Psoas muscle (tissue), 8 donors: ENCODE data around the gene ZNF385B. TPM values are rescaled to one million over a fixed set of nuclear protein-coding genes. Genes with fewer than 3 reads are reported as not detected.

Source experiments
- ATAC-seq, 4 donors: fragments of 200-7000 bp; cut with Tn5 transposase; one replicate each; pipeline ENCODE4 v1.9.1; 2020; ENCODE audit warnings: moderate library complexity in 3 of 4, mild to moderate bottlenecking in 2 of 4
- DNase-seq, 2 donors: peaks; one replicate each; pipeline ENCODE4 v3.0.0-alpha.2; 2020
- H3K27ac ChIP-seq: fragments of 200-600 bp; one replicate; pipeline ENCODE4 v1.8.0; 2022
- H3K27me3 ChIP-seq, 3 donors: fragments of 200-600 bp in 1 of 3; one replicate each; pipeline versions ENCODE4 v1.6.1 to v1.8.0; 2013 to 2022; ENCODE audit warnings: low read length in 2 of 3, mild to moderate bottlenecking in 2 of 3, moderate library complexity in 1 of 3; ENCODE audit not compliant: insufficient read depth in 3 of 3
- H3K36me3 ChIP-seq, 2 donors: fragments of 200-600 bp in 1 of 2; one replicate each; pipeline versions ENCODE4 v1.6.1 to v1.8.0; 2013 to 2022; ENCODE audit warnings: low read depth in 1 of 2, mild to moderate bottlenecking in 1 of 2, moderate library complexity in 1 of 2; ENCODE audit not compliant: insufficient read depth in 1 of 2
- H3K4me1 ChIP-seq: fragments of 200-600 bp; one replicate; pipeline ENCODE4 v1.8.0; 2022
- H3K4me3 ChIP-seq: fragments of 200-600 bp; one replicate; pipeline ENCODE4 v1.8.0; 2022; ENCODE audit warnings: mild to moderate bottlenecking
- H3K9me3 ChIP-seq: fragments of 200-600 bp; one replicate; pipeline ENCODE4 v1.8.0; 2022
- WGBS, 3 donors: extraction: QIAGEN DNeasy Blood & Tissue Kit; methylation state at CpG; one replicate each; pipeline versions ENCODE4 v1.1.6 to v1.1.7; 2013; 5-methylcytosine and 5-hydroxymethylcytosine counted together
- intact Hi-C, 2 donors: fragments of 100-400 bp; cut with DNase I; formaldehyde crosslinking; loops; one replicate each; pipeline versions ENCODE4 v1.11.0 to v1.14.2; 2022
- polyA plus RNA-seq, 3 donors: library from polyadenylated mRNA; stranded (reverse); fragments of 200-250 nt; gene quantifications; one replicate each; pipeline ENCODE4 v1.2.3, GENCODE V29; 2013
- total RNA-seq, 4 donors: library from RNA; stranded (reverse); fragmentation: NEBNext Ultra II Directional in 2 of 4; extraction: Animal tissue kit (Norgen Biotek cat#: 25700) in 2 of 4; gene quantifications; one replicate each; pipeline versions ENCODE4 v1.2.1 to v1.2.4, GENCODE V29; 2021 to 2023
- TF ChIP-seq, protein P1 (sequence below): fragments of 200-600 bp; IDR thresholded peaks from one replicate; pipeline ENCODE4 v1.8.0; 2022; ENCODE audit warnings: antibody characterized with exemption
- donor health status: healthy with polysubstance abuse.
- donor health status: DM: no; HTN: no; CAD: no; lungs with moderate emphysema.
- donor health status: Bipolar disorder and iron deficiency.
- donor health status: healthy.
- donor health status: DM: yes; HTN: yes; CAD: no.
- donor health status: DM: no; HTN: no; CAD: no.
- donor health status: DM: no; HTN: no; CAD: no.
- donor health status: DM: yes; HTN: yes; CAD: no.

The ZNF385B gene
- total and polyA plus RNA-seq, 7 donors: 8.8 to 42.9 (median 18.1) TPM

- no peak for ATAC-seq
- TF ChIP-seq, protein P1, sequence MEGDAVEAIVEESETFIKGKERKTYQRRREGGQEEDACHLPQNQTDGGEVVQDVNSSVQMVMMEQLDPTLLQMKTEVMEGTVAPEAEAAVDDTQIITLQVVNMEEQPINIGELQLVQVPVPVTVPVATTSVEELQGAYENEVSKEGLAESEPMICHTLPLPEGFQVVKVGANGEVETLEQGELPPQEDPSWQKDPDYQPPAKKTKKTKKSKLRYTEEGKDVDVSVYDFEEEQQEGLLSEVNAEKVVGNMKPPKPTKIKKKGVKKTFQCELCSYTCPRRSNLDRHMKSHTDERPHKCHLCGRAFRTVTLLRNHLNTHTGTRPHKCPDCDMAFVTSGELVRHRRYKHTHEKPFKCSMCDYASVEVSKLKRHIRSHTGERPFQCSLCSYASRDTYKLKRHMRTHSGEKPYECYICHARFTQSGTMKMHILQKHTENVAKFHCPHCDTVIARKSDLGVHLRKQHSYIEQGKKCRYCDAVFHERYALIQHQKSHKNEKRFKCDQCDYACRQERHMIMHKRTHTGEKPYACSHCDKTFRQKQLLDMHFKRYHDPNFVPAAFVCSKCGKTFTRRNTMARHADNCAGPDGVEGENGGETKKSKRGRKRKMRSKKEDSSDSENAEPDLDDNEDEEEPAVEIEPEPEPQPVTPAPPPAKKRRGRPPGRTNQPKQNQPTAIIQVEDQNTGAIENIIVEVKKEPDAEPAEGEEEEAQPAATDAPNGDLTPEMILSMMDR: no peak
- 69 to 78% (median 75%) methylated on average over 6 of the region's 6 CpGs for WGBS, 3 donors
- no peaks in the 10 kb centered on the region for H3K27me3 ChIP-seq
- H3K36me3 ChIP-seq: no peaks in the 10 kb centered on the region
- no peaks in the 10 kb centered on the region for H3K9me3 ChIP-seq
- no peak for DNase-seq
- no peaks in the 10 kb centered on the region for H3K4me1 ChIP-seq
- no peak overlapping the region for H3K27ac ChIP-seq
- intact Hi-C loops: no loop called here
- no peak overlapping the region for H3K4me3 ChIP-seq
Measured at GRCh38 chr2:179483131-179483530, 378.3 kb downstream of the ZNF385B start.

DNA sequence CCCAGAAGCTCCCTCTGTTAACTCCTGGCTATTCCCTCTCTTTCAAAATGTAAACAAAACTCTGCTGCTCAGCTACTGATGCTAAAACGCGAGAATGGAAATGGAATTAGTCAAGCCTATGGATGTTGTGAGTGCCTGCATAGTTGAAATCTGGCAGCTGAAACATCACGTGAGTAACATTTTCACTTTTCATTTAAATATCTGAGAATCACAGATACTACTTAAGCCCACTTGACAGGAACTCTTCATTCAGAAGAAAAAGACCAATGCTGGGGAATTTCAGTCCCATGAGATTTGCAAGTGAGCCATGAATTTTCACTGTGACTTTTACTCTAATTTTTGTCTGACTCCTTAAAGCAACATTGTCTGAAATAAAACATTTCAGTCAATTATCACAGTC, 381.5 kb downstream of the ZNF385B start:
- Histone ChIP-seq H3K27me3 (no peaks in the 10 kb centered on the region), H3K27ac (no peak overlapping the region), H3K36me3 (no peaks in the 10 kb centered on the region), H3K9me3 (no peaks in the 10 kb centered on the region), H3K4me3 (no peak overlapping the region), H3K4me1 (no peaks in the 10 kb centered on the region)
- ATAC-seq (no peak), DNase-seq (no peak)
- 61 to 70% (median 67%) methylated on average over 3 of the region's 3 CpGs for WGBS, 3 donors
- intact Hi-C loops: no loop called here
- TF ChIP-seq, protein P1: no peak

DNA sequence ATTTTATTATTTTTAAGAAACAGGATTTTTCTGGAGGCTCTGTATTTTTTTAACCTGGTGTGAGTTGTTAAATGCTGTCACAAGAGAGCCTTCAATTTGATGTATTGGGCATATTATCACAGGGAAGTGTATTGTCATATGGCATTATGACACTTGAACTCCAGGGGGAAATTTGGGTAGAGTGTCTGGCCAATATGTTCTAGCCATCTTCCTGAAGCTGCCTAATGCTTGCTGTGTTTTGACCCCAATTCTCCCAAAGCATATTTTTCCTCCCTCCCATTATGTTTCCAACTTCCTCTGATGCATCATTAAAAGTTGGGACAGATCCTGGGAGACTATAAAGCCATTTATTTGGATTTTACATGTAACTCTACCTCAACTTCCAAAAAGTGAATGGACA, 382.6 kb downstream of the ZNF385B start:
- H3K9me3 ChIP-seq: no peaks in the 10 kb centered on the region
- ATAC-seq (no peak), DNase-seq (no peak)
- no peaks in the 10 kb centered on the region for H3K36me3 ChIP-seq
- H3K27me3 ChIP-seq: no peaks in the 10 kb centered on the region
- H3K27ac ChIP-seq: no peak overlapping the region
- intact Hi-C loops: no loop called here
- TF ChIP-seq, protein P1: no peak
- H3K4me3 ChIP-seq: no peak overlapping the region
- H3K4me1 ChIP-seq: no peaks in the 10 kb centered on the region

DNA sequence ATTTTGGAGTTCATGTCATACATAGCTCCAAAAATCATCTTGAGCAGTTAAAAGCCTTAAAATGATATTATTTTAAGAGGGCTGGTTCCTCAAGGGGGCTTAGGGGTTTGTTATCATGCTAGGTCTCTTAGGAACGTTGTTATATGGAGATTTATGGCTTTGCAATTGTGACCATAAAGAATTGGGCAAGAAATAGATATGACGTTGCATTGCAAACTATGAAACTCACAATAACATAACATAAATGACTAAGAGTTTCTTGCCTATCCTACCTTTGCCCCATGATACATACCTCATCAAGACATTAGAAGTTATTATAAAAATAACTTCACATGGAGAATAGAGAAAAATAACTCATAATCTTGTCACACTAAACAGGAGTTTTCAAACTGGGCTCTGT, 390.4 kb downstream of the ZNF385B start:
- ATAC-seq (no peak), DNase-seq (no peak)
- WGBS, 3 donors: 41 to 53% (median 48%) methylated on average over 2 of the region's 2 CpGs
- no peaks in the 10 kb centered on the region for H3K4me1 ChIP-seq
- no peak overlapping the region for H3K4me3 ChIP-seq
- intact Hi-C loops: no loop called here
- TF ChIP-seq, protein P1: no peak
- H3K9me3 ChIP-seq: no peaks in the 10 kb centered on the region
- H3K27me3 ChIP-seq: no peaks in the 10 kb centered on the region
- no peaks in the 10 kb centered on the region for H3K36me3 ChIP-seq
- no peak overlapping the region for H3K27ac ChIP-seq

- Histone ChIP-seq H3K36me3 (peaks cover 0 to under 1% of the 10 kb centered on the region in 2 donors), H3K27me3 (no peaks in the 10 kb centered on the region), H3K9me3 (no peaks in the 10 kb centered on the region), H3K4me3 (no peak overlapping the region), H3K27ac (no peak overlapping the region), H3K4me1 (no peaks in the 10 kb centered on the region)
- whole genome bisulfite sequencing, 3 donors: 68 to 73% (median 71%) methylated on average over 3 of the region's 3 CpGs
- ATAC-seq (no peak), DNase-seq (no peak)
- TF ChIP-seq, protein P1: no peak
- intact Hi-C loops: no loop called here
Measured at GRCh38 chr2:179470089-179470488, 391.3 kb downstream of the ZNF385B start.
